Skeletal muscle tissue (tissue), 4 donors: Measurements from ENCODE around the gene TERT. TPM values are rescaled to one million over a fixed set of nuclear protein-coding genes. Genes with fewer than 3 reads are reported as not detected.
A peak's percentile ranks its signal among the peaks of the same experiment; 100 is the strongest.
"Not testable (repeated sequence)": the region's sequence is repeated elsewhere in the genome, so short reads cannot be mapped to it uniquely, and the experiment has no call there.

Source experiments
- H3K27ac ChIP-seq: one replicate; pipeline ENCODE4 v1.7.0; 2013; ENCODE audit warnings: mild to moderate bottlenecking, low read depth, low read length, inconsistent platforms
- H3K27me3 ChIP-seq, 3 donors: one replicate each; pipeline ENCODE4 v1.7.0; 2013; ENCODE audit warnings: low read length in 3 of 3; ENCODE audit not compliant: control insufficient read depth in 3 of 3, insufficient read depth in 3 of 3
- H3K36me3 ChIP-seq, 3 donors: one replicate each; pipeline ENCODE4 v1.7.0; 2013; ENCODE audit warnings: low read length in 3 of 3; ENCODE audit not compliant: control insufficient read depth in 3 of 3, insufficient read depth in 3 of 3
- H3K4me1 ChIP-seq, 3 donors: one replicate each; pipeline ENCODE4 v1.7.0; 2013; ENCODE audit warnings: low read length in 3 of 3, mild to moderate bottlenecking in 3 of 3; ENCODE audit not compliant: control insufficient read depth in 3 of 3, insufficient read depth in 3 of 3
- H3K4me3 ChIP-seq, 3 donors: one replicate each; pipeline ENCODE4 v1.7.0; 2013; ENCODE audit warnings: low read length in 3 of 3
- H3K9ac ChIP-seq, 3 donors: one replicate each; pipeline ENCODE4 v1.7.0; 2013; ENCODE audit warnings: low read length in 3 of 3, mild to moderate bottlenecking in 3 of 3, moderate library complexity in 2 of 3, low read depth in 1 of 3
- H3K9me3 ChIP-seq, 3 donors: one replicate each; pipeline ENCODE4 v1.7.0; 2013; ENCODE audit warnings: low read length in 3 of 3; ENCODE audit not compliant: control insufficient read depth in 3 of 3
- total RNA-seq: library from RNA; depleted of rRNA; stranded (reverse); fragments of >200 nt; gene quantifications from one replicate; pipeline ENCODE4 v1.2.3, GENCODE V29; 2014
- donor health status: Osteomylitis.

Gene TERT
- total RNA-seq, 1 donor from 2014 or later = not detected

- Histone ChIP-seq H3K4me3 (no peak overlapping the region), H3K4me1 (peaks cover 0 to 11% (median 7%) of the 10 kb centered on the region in 3 donors), H3K9me3 (peaks cover 2 to 9% (median 2%) of the 10 kb centered on the region in 3 donors), H3K9ac (no peak overlapping the region), H3K27ac (no peak overlapping the region), H3K27me3 (peaks cover 7 to 29% (median 24%) of the 10 kb centered on the region in 3 donors), H3K36me3 (no peaks in the 10 kb centered on the region)
These were observed 64.3 kb downstream of the TERT start for GRCh38 chr5:1230551-1230950.

- H3K27me3 ChIP-seq = peaks cover 7 to 30% (median 24%) of the 10 kb centered on the region in 3 donors
- peaks cover 0 to 3% (median 0%) of the 10 kb centered on the region in 3 donors for H3K9me3 ChIP-seq
- no peaks in the 10 kb centered on the region for H3K36me3 ChIP-seq
- no peak overlapping the region for H3K27ac ChIP-seq
- H3K4me1 ChIP-seq = peaks cover 0 to 11% (median 7%) of the 10 kb centered on the region in 3 donors
- H3K9ac ChIP-seq = no peak overlapping the region
- H3K4me3 ChIP-seq = no peak overlapping the region
These were observed 65.0 kb downstream of the TERT start for GRCh38 chr5:1229822-1230221.

DNA sequence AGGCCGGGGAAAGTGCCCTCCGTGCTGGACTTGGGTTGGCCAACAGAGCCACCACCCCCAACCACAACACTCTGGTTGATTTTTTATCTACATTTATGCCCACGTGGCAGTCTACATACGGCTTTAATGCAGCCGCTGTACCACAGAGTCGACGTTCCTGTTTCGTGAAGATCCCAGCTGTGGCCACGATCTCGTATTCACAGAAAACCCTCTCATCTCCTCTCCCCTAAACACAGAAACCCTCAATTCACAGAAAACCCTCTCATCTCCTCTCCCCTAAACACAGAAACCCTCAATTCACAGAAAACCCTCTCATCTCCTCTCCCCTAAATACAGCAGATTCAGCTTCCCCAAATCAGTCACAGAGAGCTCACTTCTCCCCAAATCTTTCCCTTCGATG, 65.8 kb downstream of the TERT start:
- H3K9me3 ChIP-seq, H3K36me3 ChIP-seq, H3K27ac ChIP-seq, H3K4me3 ChIP-seq, H3K9ac ChIP-seq: not testable (repeated sequence)
- Histone ChIP-seq H3K27me3 (peaks cover 8 to 29% (median 24%) of the 10 kb centered on the region in 3 donors), H3K4me1 (peaks cover 0 to 11% (median 7%) of the 10 kb centered on the region in 3 donors)

DNA sequence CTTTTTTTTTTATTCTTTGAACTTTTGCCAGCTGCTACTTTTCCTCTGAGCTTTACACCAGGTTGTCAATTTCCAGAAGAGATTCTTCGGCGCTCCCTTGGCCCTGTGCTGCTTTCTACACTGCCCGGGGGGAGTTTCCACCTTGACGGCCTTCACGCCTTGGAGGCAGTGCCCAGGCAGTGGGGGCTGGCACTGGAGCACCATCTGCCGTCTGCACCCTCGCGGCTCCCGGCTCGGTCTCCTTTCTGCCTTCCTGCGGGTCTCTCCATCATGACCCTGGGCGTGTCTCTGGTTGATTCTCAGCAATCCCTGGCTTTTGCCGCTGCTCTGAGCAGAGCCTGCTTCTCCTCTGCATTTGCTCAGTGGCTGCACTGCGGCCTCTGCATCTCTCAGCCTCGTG, 66.7 kb downstream of the TERT start:
- Histone ChIP-seq H3K9ac (peak overlapping the region in 1 of 3 donors; percentile 25), H3K27me3 (peaks cover 13 to 32% (median 24%) of the 10 kb centered on the region in 3 donors), H3K27ac (no peak overlapping the region), H3K4me1 (peaks cover 0 to 11% (median 7%) of the 10 kb centered on the region in 3 donors), H3K36me3 (no peaks in the 10 kb centered on the region), H3K9me3 (peaks cover 0 to 2% (median 0%) of the 10 kb centered on the region in 3 donors), H3K4me3 (peak overlapping the region in 1 of 3 donors; percentile 13)

DNA sequence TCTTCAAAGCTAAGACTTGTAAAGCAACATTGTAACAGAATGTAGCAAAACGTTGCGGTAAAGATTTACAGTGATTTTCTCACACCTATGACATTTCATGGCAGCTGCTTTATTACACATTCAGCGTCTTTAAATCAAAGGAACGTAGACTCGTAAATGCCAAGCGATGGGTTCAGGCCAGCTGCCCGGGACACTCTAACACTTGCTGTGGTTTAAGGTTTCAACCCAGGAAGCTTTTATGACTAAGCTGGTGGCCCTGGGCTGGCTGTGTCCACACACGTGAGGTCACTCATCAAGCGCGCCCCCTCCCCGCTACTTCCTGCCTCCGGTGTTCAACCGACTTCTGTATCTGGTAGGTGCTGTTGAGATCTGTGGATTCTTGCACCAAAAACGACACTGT, 67.2 kb downstream of the TERT start:
- Histone ChIP-seq H3K27me3 (peaks cover 13 to 32% (median 27%) of the 10 kb centered on the region in 3 donors), H3K36me3 (no peaks in the 10 kb centered on the region), H3K27ac (no peak overlapping the region), H3K4me3 (no peak overlapping the region), H3K4me1 (peaks cover 0 to 11% (median 7%) of the 10 kb centered on the region in 3 donors), H3K9me3 (peaks cover 0 to 2% (median 0%) of the 10 kb centered on the region in 3 donors), H3K9ac (peak overlapping the region in 1 of 3 donors; percentile 25)

- no peak overlapping the region for H3K9ac ChIP-seq
- H3K27me3 ChIP-seq = peaks cover 18 to 35% (median 25%) of the 10 kb centered on the region in 3 donors
- peaks cover 0 to 11% (median 7%) of the 10 kb centered on the region in 3 donors for H3K4me1 ChIP-seq
- H3K36me3 ChIP-seq = no peaks in the 10 kb centered on the region
- H3K27ac ChIP-seq = no peak overlapping the region
- H3K4me3 ChIP-seq = no peak overlapping the region
- H3K9me3 ChIP-seq = peaks cover 0 to 2% (median 0%) of the 10 kb centered on the region in 3 donors
These were observed 67.9 kb downstream of the TERT start for GRCh38 chr5:1226839-1227581.

DNA sequence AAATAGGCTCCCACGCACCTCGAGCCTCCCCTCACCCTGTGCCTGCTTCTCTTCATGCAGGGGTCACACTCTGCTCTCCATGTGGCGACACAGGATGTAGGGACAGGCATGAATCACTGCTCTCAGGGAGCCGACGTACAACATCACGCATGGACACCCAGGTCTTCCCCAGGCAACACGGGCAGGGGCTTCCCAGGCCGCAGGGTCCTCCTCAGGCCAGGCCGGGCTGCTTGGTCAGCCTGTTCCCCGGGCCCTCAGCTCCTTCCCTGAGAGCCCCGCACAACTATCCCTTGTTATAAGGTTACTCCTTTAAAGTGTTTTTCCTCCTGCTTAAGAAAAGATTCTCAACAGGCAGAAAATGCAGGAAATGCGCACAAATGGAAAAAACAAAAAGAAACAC, 68.6 kb downstream of the TERT start:
- peaks cover 0 to 11% (median 7%) of the 10 kb centered on the region in 3 donors for H3K4me1 ChIP-seq
- peaks cover 0 to 2% (median 0%) of the 10 kb centered on the region in 3 donors for H3K9me3 ChIP-seq
- H3K4me3 ChIP-seq = no peak overlapping the region
- no peak overlapping the region for H3K27ac ChIP-seq
- H3K9ac ChIP-seq = no peak overlapping the region
- H3K36me3 ChIP-seq = no peaks in the 10 kb centered on the region
- H3K27me3 ChIP-seq = peaks cover 19 to 35% (median 21%) of the 10 kb centered on the region in 3 donors

- Histone ChIP-seq H3K9ac (no peak within 1 kb of the TSS), H3K9me3 (peaks cover 0 to 2% (median 0%) of the 10 kb centered on the region in 3 donors), H3K36me3 (no peaks in the 10 kb centered on the region), H3K4me1 (peaks cover 0 to 11% (median 7%) of the 10 kb centered on the region in 3 donors), H3K27me3 (peaks cover 16 to 34% (median 23%) of the 10 kb centered on the region in 3 donors), H3K4me3 (no peak within 1 kb of the TSS), H3K27ac (no peak within 1 kb of the TSS)
These were observed 69.8 kb downstream of the TERT start, which contains the start of gene SLC6A18 for GRCh38 chr5:1225081-1225480. TSS of gene SLC6A18 (plus strand) at chr5:1225381. CDS start at chr5:1225478, 97 bp downstream.

DNA sequence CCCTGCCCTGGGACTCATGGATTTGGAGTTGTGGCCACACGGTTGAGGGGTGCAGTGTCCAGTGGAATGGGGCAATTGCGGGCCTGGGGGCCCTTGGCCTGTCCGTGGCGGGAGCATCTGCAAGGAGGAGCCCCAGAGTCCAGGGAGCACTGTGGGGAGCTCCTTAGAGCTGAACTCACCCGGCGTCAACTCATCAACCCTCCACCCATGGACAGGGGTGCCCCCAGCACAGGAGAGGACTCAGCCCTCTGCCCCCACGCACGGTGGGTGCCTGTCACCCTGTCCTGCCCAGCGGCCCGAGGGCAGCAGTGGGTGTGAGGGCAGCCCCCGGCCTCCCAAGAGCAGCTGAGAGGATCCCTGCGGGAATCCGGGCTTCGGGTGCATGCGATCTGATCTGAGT, 70.2 kb downstream of the TERT start:
- Histone ChIP-seq H3K9me3 (peaks cover 0 to 2% (median 0%) of the 10 kb centered on the region in 3 donors), H3K4me1 (peaks cover 0 to 11% (median 7%) of the 10 kb centered on the region in 3 donors), H3K27me3 (peaks cover 16 to 33% (median 19%) of the 10 kb centered on the region in 3 donors), H3K4me3 (no peak overlapping the region), H3K27ac (no peak overlapping the region), H3K9ac (no peak overlapping the region), H3K36me3 (no peaks in the 10 kb centered on the region)

GRCh38 chr5:1223278-1223670, 71.6 kb downstream of the TERT start:
- Histone ChIP-seq H3K9ac (no peak overlapping the region), H3K4me1 (peaks cover 0 to 9% (median 7%) of the 10 kb centered on the region in 3 donors), H3K4me3 (no peak overlapping the region), H3K27ac (no peak overlapping the region), H3K9me3 (peaks cover 0 to 2% (median 0%) of the 10 kb centered on the region in 3 donors), H3K36me3 (no peaks in the 10 kb centered on the region), H3K27me3 (peaks cover 22 to 39% (median 24%) of the 10 kb centered on the region in 3 donors)
